GM18951 (cell line): Measurements from ENCODE around the gene IFIT1B.

Experiments used
- POLR2A ChIP-seq: IDR thresholded peaks from 4 replicates; pipeline ENCODE4 v1.6.1; 2011; ENCODE audit warnings: mild to moderate bottlenecking; ENCODE audit not compliant: insufficient read length, insufficient read depth; ENCODE audit errors: extremely low read depth
- in situ Hi-C: fragments of 300-500 bp; cut with MboI; formaldehyde crosslinking; loops from one replicate; pipeline ENCODE4 v1.12.0; 2022; ENCODE audit warnings: low sequenced_read_pairs, mixed read lengths, inconsistent platforms; ENCODE audit not compliant: unreplicated experiment

The IFIT1B gene

DNA sequence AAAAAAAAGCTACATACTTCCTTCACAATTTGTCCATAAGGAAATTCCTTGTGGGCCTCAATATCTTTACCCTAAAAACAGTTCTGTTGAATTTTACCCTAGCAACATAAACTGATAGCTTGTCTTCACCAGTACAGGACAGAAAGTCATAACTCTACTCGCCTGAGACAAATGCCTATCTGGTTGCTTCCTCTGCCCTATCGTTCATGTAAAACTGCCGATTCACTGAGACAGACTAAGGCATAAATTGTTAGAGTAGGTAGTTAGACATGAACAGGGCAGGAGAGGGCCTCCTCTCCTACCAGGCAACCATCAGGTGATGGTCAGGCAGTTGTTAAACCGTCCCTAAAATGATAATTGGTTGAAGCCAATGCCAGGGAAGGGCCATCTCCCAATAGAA lies 25.1 kb upstream of the IFIT1B start:
- no peak for TF ChIP-seq POLR2A
- in situ Hi-C loops = no loop called here

DNA sequence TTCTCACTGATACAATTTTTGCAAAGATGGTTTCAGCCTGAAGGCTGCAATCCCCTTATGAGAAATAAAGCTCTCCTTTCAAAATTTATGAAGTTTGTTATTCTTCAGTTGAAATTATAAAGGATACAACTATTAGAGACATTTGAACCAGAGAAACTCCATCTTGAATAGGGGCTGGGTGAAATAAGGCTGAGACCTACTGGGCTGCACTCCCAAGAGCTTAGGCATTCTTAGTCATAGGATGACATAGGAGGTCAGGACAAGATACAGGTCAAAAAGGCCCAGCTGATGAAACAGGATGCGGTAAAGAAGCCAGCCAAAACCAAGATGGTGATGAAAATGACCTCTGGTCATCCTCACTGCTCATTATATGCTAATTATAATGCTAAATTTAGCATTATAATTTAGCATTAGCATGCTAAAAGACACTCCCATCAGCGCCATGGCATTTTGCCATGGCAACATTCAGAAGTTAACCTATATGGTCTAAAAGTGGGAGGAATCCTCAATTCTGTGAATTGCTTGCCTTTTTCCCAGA lies 22.4 kb upstream of the IFIT1B start:
- in situ Hi-C loops = no loop called here
- no peak for TF ChIP-seq POLR2A

GRCh38 chr10:89357096-89357495 lies 20.8 kb upstream of the IFIT1B start:
- in situ Hi-C loops = no loop called here
- no peak for TF ChIP-seq POLR2A

GRCh38 chr10:89357975-89358374 lies 19.9 kb upstream of the IFIT1B start:
- in situ Hi-C loops = no loop called here
- no peak for TF ChIP-seq POLR2A

- in situ Hi-C loops = no loop called here
- TF ChIP-seq POLR2A = no peak
Measured at GRCh38 chr10:89360157-89360556, 17.7 kb upstream of the IFIT1B start.

DNA sequence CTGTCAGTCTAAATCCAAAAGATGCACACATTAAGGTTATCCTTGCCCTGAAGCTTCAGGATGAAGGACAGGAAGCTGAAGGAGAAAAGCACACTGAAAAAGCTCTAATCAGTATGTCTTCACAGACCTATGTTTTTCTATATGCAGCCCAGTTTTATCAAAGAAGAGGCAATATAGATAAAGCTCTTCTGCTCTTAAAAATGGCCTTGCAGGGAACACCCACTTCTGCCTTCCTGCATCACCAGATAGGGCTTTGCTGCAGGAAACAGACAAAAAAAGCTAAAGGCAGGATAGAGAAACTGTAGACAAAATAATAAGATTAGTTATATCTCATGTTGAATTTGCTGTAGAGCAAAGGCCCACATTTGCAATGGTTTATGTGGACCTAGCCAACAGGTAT lies 14.9 kb upstream of the IFIT1B start:
- TF ChIP-seq POLR2A = no peak
- in situ Hi-C loops = no loop called here

DNA sequence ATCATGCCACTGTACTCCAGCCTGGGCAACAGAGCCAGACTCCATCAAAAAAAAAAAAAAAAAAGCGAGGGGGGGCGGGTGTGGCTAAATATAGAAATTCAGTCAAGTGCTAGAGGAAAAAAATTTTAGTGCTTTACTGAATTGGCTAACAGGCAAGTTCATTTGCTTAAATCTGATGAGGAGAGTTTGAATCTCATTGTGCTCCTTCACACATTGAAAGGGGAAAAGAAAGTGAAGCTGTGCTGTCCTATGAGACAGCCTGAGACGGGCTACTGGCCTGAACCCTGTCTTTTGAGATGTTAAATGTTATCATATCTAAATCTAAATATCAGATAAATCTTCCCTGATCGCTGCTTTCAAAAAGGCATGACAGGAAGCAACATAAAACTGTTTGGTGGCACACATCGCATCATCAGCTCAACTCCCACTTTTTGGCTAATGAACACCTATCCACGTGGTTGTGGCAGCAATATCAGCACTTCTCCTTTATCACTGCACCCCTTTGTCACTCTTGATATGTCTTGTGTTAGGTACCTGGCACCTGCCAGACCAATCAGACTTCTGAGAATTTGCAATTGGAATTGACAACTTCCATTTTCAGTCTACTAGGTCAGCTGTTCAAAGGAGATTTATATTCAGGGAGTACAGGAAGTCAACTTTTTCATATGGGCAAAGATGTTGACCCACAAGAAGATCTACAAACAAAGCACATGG lies 14.0 kb upstream of the IFIT1B start:
- in situ Hi-C loops = no loop called here

GRCh38 chr10:89364531-89364930 lies 13.3 kb upstream of the IFIT1B start:
- in situ Hi-C loops = no loop called here
- TF ChIP-seq POLR2A = no peak

More for the DNA sequence above, 14.0 kb upstream of the IFIT1B start:
- no peak for TF ChIP-seq POLR2A

- no peak for TF ChIP-seq POLR2A
- in situ Hi-C loops = no loop called here
Measured at GRCh38 chr10:89367529-89367928, 10.3 kb upstream of the IFIT1B start.

GRCh38 chr10:89368129-89368528 lies 9.7 kb upstream of the IFIT1B start:
- no peak for TF ChIP-seq POLR2A
- in situ Hi-C loops = no loop called here

DNA sequence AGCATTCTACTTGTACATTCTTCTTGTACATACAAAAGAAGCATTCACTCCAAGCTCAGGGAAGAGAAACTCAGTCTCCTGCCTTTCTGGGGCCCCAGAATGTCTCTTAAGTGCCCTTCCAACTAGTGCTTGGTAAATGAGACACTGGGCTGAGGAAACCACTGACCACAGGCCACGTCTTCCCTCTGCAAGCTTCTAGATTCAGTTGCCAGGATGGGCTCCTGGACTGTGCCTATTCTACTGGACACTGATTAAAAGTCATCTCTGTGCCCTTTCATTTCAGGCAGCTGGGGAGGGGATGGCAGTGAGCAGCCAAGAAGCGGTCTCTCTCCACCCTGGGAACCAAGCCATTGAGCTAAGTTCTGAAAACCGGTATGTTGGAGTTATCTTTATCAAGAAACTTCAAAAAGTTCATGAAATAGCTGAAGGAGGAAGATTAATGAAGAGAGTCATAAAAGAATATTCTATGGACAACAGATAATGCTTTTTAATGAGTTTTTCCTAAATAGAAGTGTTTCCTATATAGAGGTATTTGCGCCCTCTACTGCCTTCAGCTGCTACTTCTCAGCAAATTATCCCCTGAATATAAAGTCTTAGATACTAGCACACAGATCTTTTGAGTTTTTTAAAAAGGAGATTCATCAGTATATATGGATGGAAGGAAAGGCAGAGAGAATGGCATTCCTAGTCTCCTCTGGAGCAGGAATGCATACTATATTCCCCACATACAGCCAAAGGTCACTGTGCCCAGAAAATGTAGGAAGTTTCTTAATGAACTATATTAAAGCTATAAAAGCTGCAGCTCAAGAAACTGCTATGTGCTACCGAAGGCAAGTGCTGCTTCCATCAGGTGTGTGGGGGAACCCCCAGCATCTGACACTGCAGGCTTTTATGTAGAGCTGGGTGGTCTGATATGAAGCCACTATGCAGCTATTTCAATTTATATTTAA lies 8.4 kb upstream of the IFIT1B start:
- no peak for TF ChIP-seq POLR2A
- in situ Hi-C loops = no loop called here

DNA sequence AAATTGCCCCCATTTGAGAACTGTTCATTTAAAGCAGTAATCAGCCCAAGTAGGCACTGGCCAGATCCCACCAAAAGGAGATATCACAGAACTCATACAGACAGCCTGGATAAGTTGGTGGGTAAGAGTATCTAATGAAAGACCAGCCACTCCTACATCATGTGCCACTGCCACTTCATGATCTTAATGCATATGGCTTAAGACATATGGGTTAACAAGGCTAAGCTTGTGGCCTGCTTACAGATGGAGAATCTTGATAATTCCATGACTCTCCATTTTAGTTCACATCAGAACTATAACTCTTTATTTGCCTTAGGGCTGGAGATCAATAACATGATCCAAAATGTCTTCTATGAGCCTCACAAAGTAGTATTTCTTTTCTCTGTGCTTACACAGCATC lies 6.8 kb upstream of the IFIT1B start:
- TF ChIP-seq POLR2A = no peak
- in situ Hi-C loops = no loop called here

DNA sequence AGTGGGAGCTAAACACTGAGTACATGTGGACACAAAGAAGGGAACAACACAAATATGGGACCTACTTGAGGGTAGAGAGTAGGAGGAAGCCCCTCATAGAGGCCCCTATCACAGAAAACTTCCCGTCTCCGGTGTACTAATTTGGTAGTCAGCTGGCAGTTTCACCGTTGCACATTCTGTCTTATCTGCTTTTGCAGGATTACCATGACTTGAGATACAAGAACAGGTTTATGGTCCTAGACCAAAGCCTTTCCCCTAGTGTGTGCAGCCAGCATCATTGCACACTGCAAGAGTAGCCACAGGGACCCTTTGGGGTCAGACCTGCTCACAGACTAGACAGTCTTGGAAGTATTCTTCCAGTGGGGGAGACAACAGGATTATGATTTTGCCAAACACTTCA lies 5.9 kb upstream of the IFIT1B start:
- in situ Hi-C loops = no loop called here
- TF ChIP-seq POLR2A = no peak

- in situ Hi-C loops = no loop called here
- no peak for TF ChIP-seq POLR2A
Measured at GRCh38 chr10:89373916-89374711, 3.7 kb upstream of the IFIT1B start.
